Colonic mucosa (tissue), 4 donors: Measurements from ENCODE around the gene SF3B4. TPM values are rescaled to one million over a fixed set of nuclear protein-coding genes. Genes with fewer than 3 reads are reported as not detected.
A peak's percentile ranks its signal among the peaks of the same experiment; 100 is the strongest.
"Not testable (repeated sequence)": the region's sequence is repeated elsewhere in the genome, so short reads cannot be mapped to it uniquely, and the experiment has no call there.

Source experiments
- DNase-seq: peaks from one replicate; pipeline ENCODE4 v3.0.0-alpha.2; 2020
- H3K27ac ChIP-seq: fragments of 200-600 bp; one replicate; pipeline ENCODE4 v1.8.0; 2021
- H3K27me3 ChIP-seq: fragments of 200-600 bp; one replicate; pipeline ENCODE4 v1.8.0; 2021
- H3K36me3 ChIP-seq: fragments of 200-600 bp; one replicate; pipeline ENCODE4 v1.8.0; 2021
- H3K4me1 ChIP-seq: fragments of 200-600 bp; one replicate; pipeline ENCODE4 v1.8.0; 2021; ENCODE audit warnings: mild to moderate bottlenecking
- H3K4me3 ChIP-seq: fragments of 200-600 bp; one replicate; pipeline ENCODE4 v1.8.0; 2021
- H3K9ac ChIP-seq, 2 donors: one replicate each; pipeline ENCODE4 v1.7.0; 2013; ENCODE audit warnings: control low read depth in 2 of 2, low read depth in 2 of 2, low read length in 2 of 2
- H3K9me3 ChIP-seq: fragments of 200-600 bp; one replicate; pipeline ENCODE4 v1.8.0; 2021
- intact Hi-C: fragments of 100-400 bp; cut with DNase I; formaldehyde crosslinking; loops from one replicate; pipeline ENCODE4 v1.14.1; 2022
- total RNA-seq, 2 donors: library from RNA; stranded (reverse); fragmentation: NEBNext Ultra II Directional in 1 of 2; extraction: Animal tissue kit (Norgen Biotek cat#: 25700) in 1 of 2; gene quantifications; one replicate each; pipeline ENCODE4 v1.2.1, GENCODE V29; 2021
- TF ChIP-seq, protein P1 (sequence below): fragments of 200-600 bp; IDR thresholded peaks from one replicate; pipeline ENCODE4 v1.8.0; 2022; ENCODE audit warnings: antibody characterized with exemption, mild to moderate bottlenecking
- donor health status: healthy.
- donor health status: DM: no; HTN: no; CAD: no.
- donor health status: DM: no; HTN: no; CAD: no.

Gene SF3B4
- total RNA-seq, 2 donors from 2014 or later: 42.2 to 66.1 TPM

DNA sequence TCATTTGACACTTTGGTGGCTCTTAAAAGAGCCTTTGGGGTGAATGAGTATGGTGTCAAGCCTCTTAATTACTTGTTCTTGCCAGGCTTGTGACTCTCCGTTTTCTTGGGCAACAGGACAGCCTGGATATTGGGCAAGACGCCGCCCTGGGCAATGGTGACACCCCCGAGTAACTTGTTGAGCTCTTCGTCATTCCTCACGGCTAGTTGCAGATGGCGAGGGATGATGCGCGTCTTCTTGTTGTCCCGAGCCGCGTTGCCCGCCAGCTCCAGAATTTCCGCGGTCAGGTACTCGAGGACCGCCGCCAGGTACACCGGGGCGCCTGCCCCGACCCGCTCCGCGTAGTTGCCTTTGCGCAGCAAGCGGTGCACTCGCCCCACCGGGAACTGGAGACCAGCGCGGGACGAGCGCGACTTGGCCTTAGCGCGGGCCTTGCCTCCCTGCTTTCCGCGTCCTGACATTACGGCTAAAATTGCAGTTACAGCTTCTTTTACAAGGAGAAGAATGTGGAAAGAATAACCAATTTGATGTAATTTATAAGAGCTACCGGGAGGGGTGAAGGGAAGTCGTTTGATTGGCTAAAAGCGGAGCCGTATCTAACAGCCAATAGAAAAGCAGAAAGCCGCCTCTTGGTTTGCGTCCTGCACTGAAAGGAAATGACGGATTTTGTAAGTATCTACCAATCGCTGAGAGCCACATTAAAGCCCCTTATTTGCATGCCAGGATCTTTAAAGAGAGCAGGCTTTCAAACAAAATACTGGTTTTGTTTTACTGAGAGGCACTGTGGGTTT, 40.0 kb downstream of the SF3B4 start:
- intact Hi-C loops: no loop called here

GRCh38 chr1:149887196-149887455, 40.5 kb downstream of the SF3B4 start:
- intact Hi-C loops, H3K4me1 ChIP-seq: not testable (repeated sequence)

More for the DNA sequence above, 40.0 kb downstream of the SF3B4 start:
- Histone ChIP-seq H3K27ac (peak overlapping the region; percentile 100), H3K27me3 (no peaks in the 10 kb centered on the region), H3K36me3 (no peaks in the 10 kb centered on the region), H3K4me3 (peak overlapping the region; percentile 64), H3K9ac (peak overlapping the region; percentile 89 to 98), H3K9me3 (no peaks in the 10 kb centered on the region), H3K4me1 (no peaks in the 10 kb centered on the region)
- TF ChIP-seq, protein P1, sequence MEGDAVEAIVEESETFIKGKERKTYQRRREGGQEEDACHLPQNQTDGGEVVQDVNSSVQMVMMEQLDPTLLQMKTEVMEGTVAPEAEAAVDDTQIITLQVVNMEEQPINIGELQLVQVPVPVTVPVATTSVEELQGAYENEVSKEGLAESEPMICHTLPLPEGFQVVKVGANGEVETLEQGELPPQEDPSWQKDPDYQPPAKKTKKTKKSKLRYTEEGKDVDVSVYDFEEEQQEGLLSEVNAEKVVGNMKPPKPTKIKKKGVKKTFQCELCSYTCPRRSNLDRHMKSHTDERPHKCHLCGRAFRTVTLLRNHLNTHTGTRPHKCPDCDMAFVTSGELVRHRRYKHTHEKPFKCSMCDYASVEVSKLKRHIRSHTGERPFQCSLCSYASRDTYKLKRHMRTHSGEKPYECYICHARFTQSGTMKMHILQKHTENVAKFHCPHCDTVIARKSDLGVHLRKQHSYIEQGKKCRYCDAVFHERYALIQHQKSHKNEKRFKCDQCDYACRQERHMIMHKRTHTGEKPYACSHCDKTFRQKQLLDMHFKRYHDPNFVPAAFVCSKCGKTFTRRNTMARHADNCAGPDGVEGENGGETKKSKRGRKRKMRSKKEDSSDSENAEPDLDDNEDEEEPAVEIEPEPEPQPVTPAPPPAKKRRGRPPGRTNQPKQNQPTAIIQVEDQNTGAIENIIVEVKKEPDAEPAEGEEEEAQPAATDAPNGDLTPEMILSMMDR: no peak
- peak; percentile 88 for DNase-seq

GRCh38 chr1:149886396-149887195, 41.0 kb downstream of the SF3B4 start:
- no peaks in the 10 kb centered on the region for H3K9me3 ChIP-seq
- peak overlapping the region; percentile 100 for H3K27ac ChIP-seq
- H3K36me3 ChIP-seq: no peaks in the 10 kb centered on the region
- peak; percentile 95 for DNase-seq
- H3K4me1 ChIP-seq: no peaks in the 10 kb centered on the region
- H3K4me3 ChIP-seq: peak overlapping the region; percentile 64
- H3K27me3 ChIP-seq: no peaks in the 10 kb centered on the region
- H3K9ac ChIP-seq: peak overlapping the region; percentile 89 to 98
- intact Hi-C loops: no loop called here
- TF ChIP-seq, protein P1: no peak

More at GRCh38 chr1:149887196-149887455, 40.5 kb downstream of the SF3B4 start:
- Histone ChIP-seq H3K4me3 (peak overlapping the region; percentile 64), H3K9ac (peak overlapping the region; percentile 89 to 98), H3K27ac (peak overlapping the region; percentile 100)
- not testable (repeated sequence) for H3K27me3 ChIP-seq, H3K36me3 ChIP-seq, DNase-seq, H3K9me3 ChIP-seq

DNA sequence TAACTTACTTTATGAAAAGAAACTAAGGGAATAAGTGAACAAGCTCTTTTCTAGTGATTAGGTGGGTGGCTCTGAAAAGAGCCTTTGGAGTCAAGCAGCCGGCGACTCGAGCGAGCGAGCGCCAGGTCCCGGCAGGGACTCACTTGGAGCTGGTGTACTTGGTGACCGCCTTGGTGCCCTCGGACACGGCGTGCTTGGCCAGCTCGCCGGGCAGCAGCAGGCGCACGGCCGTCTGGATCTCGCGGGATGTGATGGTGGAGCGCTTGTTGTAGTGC, 41.5 kb downstream of the SF3B4 start:
- H3K36me3 ChIP-seq, H3K27me3 ChIP-seq, H3K9me3 ChIP-seq, intact Hi-C loops, DNase-seq, H3K4me1 ChIP-seq: not testable (repeated sequence)
- Histone ChIP-seq H3K27ac (peak overlapping the region; percentile 100), H3K9ac (peak overlapping the region; percentile 82 to 98), H3K4me3 (peak overlapping the region; percentile 64)

- TF ChIP-seq, protein P1: no peak
- H3K9me3 ChIP-seq: no peaks in the 10 kb centered on the region
- peak overlapping the region; percentile 100 for H3K27ac ChIP-seq
- peak overlapping the region; percentile 82 to 98 for H3K9ac ChIP-seq
- peak; percentile 86 for DNase-seq
- intact Hi-C loops: no loop called here
- H3K27me3 ChIP-seq: no peaks in the 10 kb centered on the region
- no peaks in the 10 kb centered on the region for H3K36me3 ChIP-seq
- no peaks in the 10 kb centered on the region for H3K4me1 ChIP-seq
- H3K4me3 ChIP-seq: peak overlapping the region; percentile 64
Observed at GRCh38 chr1:149885339-149886120, 42.1 kb downstream of the SF3B4 start.
